ENCODE data around the gene PLXNB1.

The PLXNB1 gene

DNA sequence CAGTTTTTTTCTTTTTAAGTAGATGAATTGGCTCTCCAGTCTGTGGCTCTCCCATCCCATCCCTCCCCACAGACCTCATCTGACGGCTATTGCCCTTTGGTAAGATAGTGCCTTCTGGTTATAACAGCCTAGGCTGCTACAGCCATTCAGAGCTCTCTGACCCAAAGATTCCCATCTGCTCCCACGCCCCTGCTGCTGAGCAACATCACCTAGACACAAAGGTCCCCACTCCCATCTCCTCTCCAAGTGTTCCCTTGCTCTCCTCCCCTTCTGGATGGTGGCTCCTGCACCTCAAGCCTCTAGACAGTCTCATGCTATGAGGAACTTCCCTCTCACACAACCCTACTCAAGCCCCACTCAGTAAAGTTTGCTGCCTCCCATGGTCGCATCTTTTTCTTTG, 34.2 kb downstream of the PLXNB1 start:
- TF ChIP-seq, protein P1, sequence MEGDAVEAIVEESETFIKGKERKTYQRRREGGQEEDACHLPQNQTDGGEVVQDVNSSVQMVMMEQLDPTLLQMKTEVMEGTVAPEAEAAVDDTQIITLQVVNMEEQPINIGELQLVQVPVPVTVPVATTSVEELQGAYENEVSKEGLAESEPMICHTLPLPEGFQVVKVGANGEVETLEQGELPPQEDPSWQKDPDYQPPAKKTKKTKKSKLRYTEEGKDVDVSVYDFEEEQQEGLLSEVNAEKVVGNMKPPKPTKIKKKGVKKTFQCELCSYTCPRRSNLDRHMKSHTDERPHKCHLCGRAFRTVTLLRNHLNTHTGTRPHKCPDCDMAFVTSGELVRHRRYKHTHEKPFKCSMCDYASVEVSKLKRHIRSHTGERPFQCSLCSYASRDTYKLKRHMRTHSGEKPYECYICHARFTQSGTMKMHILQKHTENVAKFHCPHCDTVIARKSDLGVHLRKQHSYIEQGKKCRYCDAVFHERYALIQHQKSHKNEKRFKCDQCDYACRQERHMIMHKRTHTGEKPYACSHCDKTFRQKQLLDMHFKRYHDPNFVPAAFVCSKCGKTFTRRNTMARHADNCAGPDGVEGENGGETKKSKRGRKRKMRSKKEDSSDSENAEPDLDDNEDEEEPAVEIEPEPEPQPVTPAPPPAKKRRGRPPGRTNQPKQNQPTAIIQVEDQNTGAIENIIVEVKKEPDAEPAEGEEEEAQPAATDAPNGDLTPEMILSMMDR (IDR thresholded peaks at IDR 0.05; ENCODE audit: extremely low read depth, missing control alignments), result no peak
- DNase-seq (ENCODE audit: low spot score), result no peak

DNA sequence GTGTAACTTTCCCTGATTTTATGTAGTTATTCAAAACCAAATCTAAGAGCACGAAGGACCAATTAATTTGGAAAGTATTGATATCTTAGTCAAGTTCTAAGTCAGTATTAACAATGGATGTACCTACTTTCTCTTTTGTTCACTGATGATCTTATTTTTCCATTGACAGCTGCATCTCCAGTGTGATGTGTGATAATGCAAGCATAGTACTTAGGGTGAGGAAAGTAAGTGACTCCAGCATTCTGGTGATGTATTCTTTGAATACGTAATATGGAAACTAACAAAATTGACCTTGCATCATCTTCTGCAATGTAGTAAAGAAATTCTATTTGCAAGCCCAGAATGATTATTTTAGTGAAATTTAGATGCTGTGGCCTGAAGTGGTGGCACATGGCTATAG, 35.5 kb downstream of the PLXNB1 start:
- TF ChIP-seq, protein P1 (IDR thresholded peaks at IDR 0.05; ENCODE audit: extremely low read depth, missing control alignments), result no peak
- DNase-seq (ENCODE audit: low spot score), result no peak

DNA sequence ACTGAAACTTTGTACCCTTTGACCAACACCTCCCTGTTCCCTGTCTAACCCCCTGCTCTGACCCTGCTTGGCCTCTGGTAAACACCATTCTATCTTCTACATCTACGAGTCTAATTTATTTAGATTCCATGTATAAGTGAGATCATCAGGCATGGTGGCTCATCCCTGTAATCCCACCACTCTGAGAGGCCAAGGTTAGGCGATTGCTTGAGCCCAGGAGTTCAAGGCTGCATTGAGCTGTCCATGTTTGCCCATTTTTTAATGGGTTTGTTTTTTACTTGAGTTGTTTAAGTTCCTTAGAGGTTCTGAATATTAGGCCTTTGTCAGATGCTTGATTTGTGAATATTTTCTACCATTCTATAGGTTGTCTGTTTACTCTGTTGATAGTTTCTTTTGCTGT, 40.9 kb downstream of the PLXNB1 start:
- no peak for DNase-seq (ENCODE audit: low spot score)
- TF ChIP-seq, protein P1 (IDR thresholded peaks at IDR 0.05; ENCODE audit: extremely low read depth, missing control alignments), result no peak

DNA sequence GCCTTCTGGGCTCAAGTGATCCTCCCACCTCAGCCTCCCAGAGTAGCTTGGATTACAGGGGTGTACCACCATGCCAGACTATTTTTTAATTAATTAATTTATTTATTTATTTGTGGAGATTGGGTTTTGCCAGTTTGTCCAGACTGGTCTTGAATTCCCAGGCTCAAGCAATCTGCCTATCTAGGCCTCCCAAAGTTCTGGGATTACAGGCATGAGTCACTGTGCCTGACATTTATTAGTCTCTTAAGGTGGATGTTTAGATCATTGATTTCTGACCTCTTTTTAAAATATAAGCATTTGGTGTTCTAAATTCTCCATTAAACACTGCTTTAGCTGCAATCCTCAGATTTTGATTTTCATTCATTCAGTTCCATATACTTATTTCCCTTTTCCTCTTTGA, 42.3 kb downstream of the PLXNB1 start:
- no peak for DNase-seq (ENCODE audit: low spot score)
- TF ChIP-seq, protein P1 (IDR thresholded peaks at IDR 0.05; ENCODE audit: extremely low read depth, missing control alignments), result no peak

DNA sequence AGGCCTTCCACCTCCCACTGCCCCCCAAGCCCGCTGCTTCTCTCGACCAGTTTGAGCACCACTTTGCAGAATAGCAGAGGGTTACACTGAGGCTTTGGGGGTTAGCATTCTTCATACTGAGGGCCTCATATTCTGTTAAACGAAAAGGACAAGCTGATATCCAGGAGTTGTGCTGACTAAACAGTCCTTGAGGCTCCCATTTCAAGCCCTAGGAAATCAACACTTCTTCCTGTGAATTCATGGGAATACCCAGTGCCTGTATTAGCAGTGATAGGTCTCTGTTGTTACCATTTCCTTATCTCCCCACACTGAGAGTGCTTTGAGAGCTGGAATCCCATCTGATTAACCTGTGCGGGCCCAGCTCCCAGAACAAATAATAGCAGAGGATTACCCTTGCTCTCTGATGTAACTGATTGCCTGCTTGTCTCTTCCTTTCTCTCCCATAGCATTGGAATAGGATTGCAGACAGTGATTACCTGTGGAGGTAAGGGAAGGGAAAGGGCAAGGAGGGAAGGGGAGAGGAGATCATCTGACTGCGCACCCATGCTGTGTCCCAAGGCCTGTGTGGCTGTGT, 56.9 kb downstream of the PLXNB1 start:
- TF ChIP-seq, protein P1 (IDR thresholded peaks at IDR 0.05; ENCODE audit: extremely low read depth, missing control alignments), result no peak
- no peak for DNase-seq (ENCODE audit: low spot score)

DNA sequence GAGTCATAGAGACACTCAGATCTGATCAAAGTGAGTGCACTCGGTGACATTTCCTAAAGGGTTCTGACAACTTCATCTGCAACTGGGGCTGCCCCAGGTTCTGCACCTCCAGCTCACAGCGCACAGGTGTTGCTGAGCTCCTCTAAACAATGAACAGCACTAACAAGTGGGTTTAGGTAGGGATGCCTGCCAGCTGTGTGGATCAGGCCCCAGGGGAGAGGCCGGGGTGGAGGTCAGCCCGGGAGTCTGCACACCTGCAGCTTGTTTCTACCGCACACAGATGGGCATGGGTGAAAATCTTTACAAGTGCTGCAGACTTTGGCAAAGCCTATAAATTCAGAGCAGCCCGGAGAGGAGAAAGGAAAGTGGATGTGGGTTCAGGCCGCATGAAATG, 57.5 kb downstream of the PLXNB1 start:
- no peak for DNase-seq (ENCODE audit: low spot score)
- TF ChIP-seq, protein P1 (IDR thresholded peaks at IDR 0.05; ENCODE audit: extremely low read depth, missing control alignments), result no peak

DNA sequence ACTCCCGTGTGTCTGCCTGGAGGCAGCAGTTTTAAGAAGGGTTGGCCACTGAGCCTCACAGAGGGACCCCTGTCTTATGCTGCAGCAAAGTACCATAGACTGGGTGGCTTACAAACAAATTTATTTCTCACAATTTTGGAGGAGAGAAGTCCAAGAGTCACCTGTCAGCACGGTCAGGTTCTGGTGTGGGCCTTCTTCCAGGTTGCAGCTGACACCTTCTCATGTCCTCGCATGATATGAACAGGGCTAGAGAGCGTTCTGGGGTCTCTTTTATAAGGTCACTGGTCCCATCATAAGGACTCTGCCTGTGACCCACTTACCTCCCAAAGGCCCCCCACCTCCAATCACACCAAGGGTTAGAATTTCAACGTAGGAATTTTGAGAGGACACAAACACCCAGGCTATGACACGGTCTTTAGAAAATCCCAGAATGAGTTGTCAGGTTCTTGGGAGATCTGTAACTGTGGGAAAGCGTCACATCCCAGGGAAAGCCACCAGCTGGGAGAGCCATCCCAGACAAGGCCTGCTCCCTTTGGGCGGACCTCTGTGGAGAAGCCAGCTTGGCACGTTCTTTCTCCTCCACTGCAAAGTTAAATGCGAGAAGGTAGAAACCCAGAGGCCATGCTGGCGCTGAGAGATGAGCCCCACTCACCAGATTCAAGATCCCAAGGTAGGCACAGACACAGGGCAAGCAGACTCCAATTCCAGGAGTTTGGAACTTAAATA, 58.1 kb downstream of the PLXNB1 start, which contains the start of gene FBXW12:
Gene FBXW12, plus strand, starts transcription at position 569 of the 726 bp plus-strand sequence. CDS start 549 bp downstream, outside the sequence.
- no peak for DNase-seq (ENCODE audit: low spot score)
- TF ChIP-seq, protein P1 (IDR thresholded peaks at IDR 0.05; ENCODE audit: extremely low read depth, missing control alignments), result no peak

Data from GM20000 (cell line).